Immature natural killer cell (primary cell): ENCODE results near the gene AKR1B1. TPM values are rescaled to one million over a fixed set of nuclear protein-coding genes. Genes with fewer than 3 reads are reported as not detected.
"Not testable (repeated sequence)": the region's sequence is repeated elsewhere in the genome, so short reads cannot be mapped to it uniquely, and the experiment has no call there.

Experiments
- DNase-seq, 3 donors: peaks; one replicate each; pipeline ENCODE4 v3.0.0; 2022; ENCODE audit warnings: mixed read lengths in 1 of 3
- H3K27ac Mint-ChIP-seq, 6 donors: one replicate each; pipeline ENCODE4 v1.8.0; 2020; ENCODE audit warnings: mixed read lengths in 6 of 6, mild to moderate bottlenecking in 5 of 6, inconsistent platforms in 4 of 6, moderate library complexity in 3 of 6
- H3K27me3 Mint-ChIP-seq, 3 donors: one replicate each; pipeline ENCODE4 v1.8.0; 2020 to 2021; ENCODE audit warnings: low read depth in 3 of 3, mild to moderate bottlenecking in 3 of 3, mixed read lengths in 3 of 3, moderate library complexity in 3 of 3, inconsistent platforms in 1 of 3
- H3K36me3 Mint-ChIP-seq, 3 donors: one replicate each; pipeline ENCODE4 v1.8.0; 2020; ENCODE audit warnings: mixed read lengths in 3 of 3, inconsistent platforms in 2 of 3, mild to moderate bottlenecking in 2 of 3
- H3K4me1 Mint-ChIP-seq, 2 donors: one replicate each; pipeline ENCODE4 v1.8.0; 2020; ENCODE audit warnings: inconsistent platforms in 2 of 2, mild to moderate bottlenecking in 2 of 2, mixed read lengths in 2 of 2, moderate library complexity in 1 of 2
- H3K4me3 Mint-ChIP-seq, 5 donors: one replicate each; pipeline ENCODE4 v1.8.0; 2020; ENCODE audit warnings: mild to moderate bottlenecking in 5 of 5, mixed read lengths in 5 of 5, inconsistent platforms in 3 of 5, moderate library complexity in 3 of 5
- H3K9me3 Mint-ChIP-seq, 6 donors: one replicate each; pipeline ENCODE4 v1.8.0; 2020; ENCODE audit warnings: mild to moderate bottlenecking in 6 of 6, mixed read lengths in 6 of 6, inconsistent platforms in 4 of 6, moderate library complexity in 3 of 6
- polyA plus RNA-seq, 3 donors: library from polyadenylated mRNA; unstranded; fragments of 300-500 nt; fragmentation: Illumina TruSeq; gene quantifications; one replicate each; pipeline ENCODE4 v1.2.3, GENCODE V29; 2021

AKR1B1 gene
- polyA plus RNA-seq, result 100 to 1,000 TPM; 173 to 265 (median 176) TPM

GRCh38 chr7:134458806-134459698 is at the start of gene AKR1B1:
TSS of gene AKR1B1 (minus strand) at chr7:134459100. CDS start at chr7:134459062, 38 bp downstream.
- Mint-ChIP-seq H3K36me3 (peaks cover 0 to 7% (median 1%) of the 10 kb centered on the region in 3 donors), H3K4me3 (peak within 1 kb of the TSS; percentile 78 to 92 (median 90)), H3K9me3 (peaks cover 0 to 3% (median 2%) of the 10 kb centered on the region in 6 donors), H3K27me3 (peaks cover 3 to 8% (median 7%) of the 10 kb centered on the region in 3 donors), H3K4me1 (peaks cover 39 to 50% of the 10 kb centered on the region in 2 donors), H3K27ac (peak within 1 kb of the TSS; percentile 77 to 92 (median 86))
- peak; percentile 90 to 92 (median 91) for DNase-seq

- Mint-ChIP-seq H3K9me3 (no peaks in the 10 kb centered on the region), H3K27ac (no peak overlapping the region), H3K27me3 (peaks cover 2 to 5% (median 3%) of the 10 kb centered on the region in 3 donors), H3K36me3 (no peaks in the 10 kb centered on the region), H3K4me3 (no peak overlapping the region), H3K4me1 (no peaks in the 10 kb centered on the region)
- no peak for DNase-seq
Observed at GRCh38 chr7:134505856-134506255, 47.0 kb upstream of the AKR1B1 start.

- Mint-ChIP-seq H3K27me3 (peaks cover 2 to 10% (median 3%) of the 10 kb centered on the region in 3 donors), H3K4me1 (no peaks in the 10 kb centered on the region), H3K4me3 (no peak overlapping the region), H3K9me3 (no peaks in the 10 kb centered on the region), H3K36me3 (no peaks in the 10 kb centered on the region), H3K27ac (no peak overlapping the region)
- no peak for DNase-seq
Observed at GRCh38 chr7:134504660-134505164, 45.8 kb upstream of the AKR1B1 start.

GRCh38 chr7:134502463-134503371 is 43.8 kb upstream of the AKR1B1 start:
- Mint-ChIP-seq H3K27ac (no peak overlapping the region), H3K36me3 (no peaks in the 10 kb centered on the region), H3K4me3 (no peak overlapping the region), H3K9me3 (no peaks in the 10 kb centered on the region), H3K27me3 (peaks cover 0 to 10% (median 2%) of the 10 kb centered on the region in 3 donors), H3K4me1 (no peaks in the 10 kb centered on the region)
- no peak for DNase-seq

GRCh38 chr7:134500982-134501381 is 42.1 kb upstream of the AKR1B1 start:
- Mint-ChIP-seq H3K4me1 (no peaks in the 10 kb centered on the region), H3K9me3 (no peaks in the 10 kb centered on the region), H3K27ac (no peak overlapping the region), H3K27me3 (peaks cover 0 to 11% (median 2%) of the 10 kb centered on the region in 3 donors), H3K4me3 (no peak overlapping the region), H3K36me3 (no peaks in the 10 kb centered on the region)
- DNase-seq, result no peak

GRCh38 chr7:134500406-134500805 is 41.5 kb upstream of the AKR1B1 start:
- no peaks in the 10 kb centered on the region for H3K9me3 Mint-ChIP-seq
- peaks cover 0 to 11% (median 2%) of the 10 kb centered on the region in 3 donors for H3K27me3 Mint-ChIP-seq
- H3K4me3 Mint-ChIP-seq, result no peak overlapping the region
- H3K27ac Mint-ChIP-seq, result no peak overlapping the region
- H3K36me3 Mint-ChIP-seq, result no peaks in the 10 kb centered on the region
- DNase-seq, result no peak
- H3K4me1 Mint-ChIP-seq, result no peaks in the 10 kb centered on the region

GRCh38 chr7:134495546-134495945 is 36.6 kb upstream of the AKR1B1 start:
- Mint-ChIP-seq H3K9me3 (peaks cover 0 to 3% (median 0%) of the 10 kb centered on the region in 6 donors), H3K27ac (no peak overlapping the region), H3K36me3 (no peaks in the 10 kb centered on the region), H3K4me1 (no peaks in the 10 kb centered on the region), H3K4me3 (no peak overlapping the region), H3K27me3 (peaks cover 0 to 14% (median 3%) of the 10 kb centered on the region in 3 donors)
- DNase-seq, result no peak

- H3K27me3 Mint-ChIP-seq, result peaks cover 0 to 16% (median 3%) of the 10 kb centered on the region in 3 donors
- no peak overlapping the region for H3K27ac Mint-ChIP-seq
- DNase-seq, result no peak
- H3K4me1 Mint-ChIP-seq, result no peaks in the 10 kb centered on the region
- H3K9me3 Mint-ChIP-seq, result peaks cover 0 to 3% (median 0%) of the 10 kb centered on the region in 6 donors
- no peak overlapping the region for H3K4me3 Mint-ChIP-seq
- no peaks in the 10 kb centered on the region for H3K36me3 Mint-ChIP-seq
Observed at GRCh38 chr7:134493091-134493490, 34.2 kb upstream of the AKR1B1 start.

- not testable (repeated sequence) for H3K27ac Mint-ChIP-seq, H3K9me3 Mint-ChIP-seq, DNase-seq, H3K4me1 Mint-ChIP-seq, H3K4me3 Mint-ChIP-seq, H3K36me3 Mint-ChIP-seq
- H3K27me3 Mint-ChIP-seq, result peaks cover 0 to 23% (median 5%) of the 10 kb centered on the region in 3 donors
Observed at GRCh38 chr7:134487721-134488120, 28.8 kb upstream of the AKR1B1 start.

GRCh38 chr7:134485203-134485602 is 26.3 kb upstream of the AKR1B1 start:
- Mint-ChIP-seq H3K4me3 (no peak overlapping the region), H3K27me3 (peaks cover 0 to 21% (median 5%) of the 10 kb centered on the region in 3 donors), H3K4me1 (no peaks in the 10 kb centered on the region), H3K9me3 (peaks cover 0 to 1% (median 0%) of the 10 kb centered on the region in 6 donors), H3K36me3 (no peaks in the 10 kb centered on the region), H3K27ac (no peak overlapping the region)
- no peak for DNase-seq

GRCh38 chr7:134483296-134483695 is 24.4 kb upstream of the AKR1B1 start:
- H3K9me3 Mint-ChIP-seq, result peaks cover 0 to 1% (median 0%) of the 10 kb centered on the region in 6 donors
- no peaks in the 10 kb centered on the region for H3K36me3 Mint-ChIP-seq
- H3K4me1 Mint-ChIP-seq, result no peaks in the 10 kb centered on the region
- H3K27ac Mint-ChIP-seq, result no peak overlapping the region
- no peak for DNase-seq
- H3K4me3 Mint-ChIP-seq, result no peak overlapping the region
- H3K27me3 Mint-ChIP-seq, result peaks cover 0 to 17% (median 5%) of the 10 kb centered on the region in 3 donors

- H3K27me3 Mint-ChIP-seq, result peaks cover 0 to 19% (median 5%) of the 10 kb centered on the region in 3 donors
- H3K9me3 Mint-ChIP-seq, result peaks cover 0 to 1% (median 0%) of the 10 kb centered on the region in 6 donors
- no peaks in the 10 kb centered on the region for H3K36me3 Mint-ChIP-seq
- no peak for DNase-seq
- no peaks in the 10 kb centered on the region for H3K4me1 Mint-ChIP-seq
- H3K27ac Mint-ChIP-seq, result no peak overlapping the region
- no peak overlapping the region for H3K4me3 Mint-ChIP-seq
Observed at GRCh38 chr7:134482858-134483257, 24.0 kb upstream of the AKR1B1 start.

GRCh38 chr7:134481167-134481566 is 22.3 kb upstream of the AKR1B1 start:
- Mint-ChIP-seq H3K27ac (no peak overlapping the region), H3K4me3 (no peak overlapping the region)
- DNase-seq, result no peak

More at GRCh38 chr7:134481167-134481566, 22.3 kb upstream of the AKR1B1 start:
- H3K9me3 Mint-ChIP-seq, result no peaks in the 10 kb centered on the region
- H3K36me3 Mint-ChIP-seq, result no peaks in the 10 kb centered on the region
- no peaks in the 10 kb centered on the region for H3K4me1 Mint-ChIP-seq
- H3K27me3 Mint-ChIP-seq, result peaks cover 0 to 10% (median 3%) of the 10 kb centered on the region in 3 donors
